NCI-H345 (cell line): ENCODE measurements around the gene IKZF3.
"Not testable (repeated sequence)": the region's sequence is repeated elsewhere in the genome, so short reads cannot be mapped to it uniquely, and the experiment has no call there.

Source experiments
- DNase-seq: peaks from one replicate; lab custom pipeline; 2025; lab: John Stamatoyannopoulos, UW

The IKZF3 gene

DNA sequence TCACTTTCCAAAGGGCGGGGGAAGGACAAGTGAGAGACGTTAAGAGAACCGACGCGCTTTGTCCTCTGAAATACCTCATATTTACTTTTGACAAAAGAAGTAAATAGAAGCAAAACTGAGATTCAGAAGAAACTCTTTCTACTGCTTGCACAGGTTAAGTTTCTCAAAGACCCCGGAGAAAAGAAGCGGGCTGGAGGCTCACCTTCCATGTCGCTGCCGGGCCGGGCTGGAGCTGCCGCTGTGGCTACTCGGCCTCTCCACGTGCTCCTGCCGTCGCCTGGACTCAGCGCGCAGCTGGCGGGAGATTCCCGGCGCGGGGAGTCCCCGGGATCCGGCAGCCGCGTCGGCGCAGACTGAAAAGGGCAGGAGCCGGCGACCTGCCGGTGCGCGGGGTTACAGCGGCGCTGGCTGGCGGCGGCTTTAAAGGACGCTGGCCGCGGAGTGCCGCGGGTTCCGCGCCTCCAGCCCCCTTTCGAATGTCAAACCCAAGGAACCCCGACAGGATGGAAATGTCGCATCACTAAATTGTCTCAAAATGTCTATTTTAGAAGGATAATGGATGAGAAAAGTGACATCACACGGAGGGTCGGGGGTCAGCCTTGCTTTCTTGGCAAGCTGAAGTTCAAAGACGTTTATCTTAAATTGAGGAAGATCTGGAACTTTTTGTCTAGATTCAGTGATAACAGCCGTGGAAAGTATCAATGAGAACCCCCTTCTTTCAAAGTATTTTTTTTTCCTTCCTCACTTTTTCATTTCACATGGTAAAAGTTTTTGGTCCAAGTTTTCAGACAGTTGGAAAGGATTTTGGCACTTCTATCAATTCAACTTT is at the start of gene IKZF3:
Gene IKZF3, minus strand, starts transcription at position 395 of the 829 bp plus-strand sequence. Its CDS starts 186 bp downstream, at position 209.
- peak; percentile 57 for DNase-seq

DNA sequence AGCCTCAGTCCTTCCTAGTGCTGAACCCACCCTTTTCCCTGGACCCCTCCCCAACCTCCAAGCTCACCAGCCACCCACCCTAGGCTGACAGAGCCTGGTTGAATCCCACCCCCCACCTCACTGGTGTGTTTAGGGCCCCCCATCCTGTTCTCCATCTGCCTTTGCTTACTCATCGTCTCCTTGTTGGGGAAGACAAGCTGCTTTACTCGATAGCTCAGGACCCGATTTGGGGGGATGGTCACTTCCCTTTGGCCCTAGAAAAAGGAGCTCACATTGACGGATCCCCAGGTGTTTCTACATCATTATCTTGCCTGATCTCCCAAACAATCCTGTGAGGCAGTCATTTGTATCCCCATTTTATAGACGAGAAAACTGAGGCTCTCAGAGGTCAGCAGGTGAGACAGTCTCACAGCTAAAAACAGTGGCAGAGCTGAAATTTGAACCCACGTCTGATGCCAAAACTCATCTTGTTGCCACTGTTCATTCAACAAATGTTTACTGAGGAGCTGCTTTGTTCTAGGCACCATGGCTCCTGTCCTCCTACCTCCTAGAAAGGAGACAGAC is 44.8 kb upstream of the IKZF3 start:
- DNase-seq, result no peak

DNA sequence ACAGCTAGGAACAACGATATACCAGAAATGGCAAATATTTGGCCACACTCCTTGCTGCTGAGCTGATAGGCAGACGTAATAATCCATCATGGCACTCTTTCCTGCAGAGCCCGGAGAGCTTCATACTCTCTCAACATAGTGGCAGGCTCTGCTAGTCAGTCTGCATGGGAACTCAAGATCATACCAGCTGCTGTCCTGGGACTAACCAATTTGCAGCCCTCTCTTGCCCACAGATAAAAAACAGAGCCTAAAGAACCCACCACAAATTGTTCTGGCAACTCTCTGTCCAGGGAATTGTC is 40.8 kb upstream of the IKZF3 start:
- DNase-seq, result no peak

DNA sequence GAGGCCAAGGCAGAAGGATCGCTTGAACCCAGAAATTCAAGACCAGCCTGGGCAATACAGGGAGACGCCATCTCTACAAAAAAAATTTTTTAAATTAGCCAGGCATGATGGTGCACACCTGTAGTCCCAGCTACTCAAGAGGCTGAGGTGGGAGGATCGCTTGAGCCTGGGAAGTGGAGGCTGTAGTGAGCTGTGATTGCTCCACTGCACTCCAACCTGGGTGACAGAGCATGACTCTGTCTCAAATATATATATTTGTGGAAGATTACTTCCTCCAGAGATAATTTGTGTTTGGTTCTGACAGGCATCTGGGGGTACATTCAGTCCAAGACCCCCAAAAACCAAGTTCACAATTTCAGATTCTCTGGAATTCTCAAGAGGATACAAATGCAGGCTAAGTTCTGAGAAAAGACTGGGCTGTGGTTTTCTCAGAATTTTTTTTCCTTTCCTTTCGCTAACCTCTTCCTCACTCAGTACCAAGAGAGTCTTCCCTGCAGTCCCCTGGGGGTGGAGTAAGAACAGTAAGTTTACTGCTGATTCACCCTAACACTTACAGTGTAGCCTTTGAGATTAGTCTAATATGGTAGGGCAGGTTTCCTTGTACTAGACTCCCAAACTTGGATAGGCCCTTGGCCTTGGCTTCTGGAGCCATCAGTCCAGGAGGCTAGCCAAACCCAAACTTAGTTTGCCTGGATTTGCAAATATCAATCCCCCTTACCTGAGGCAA is 39.2 kb upstream of the IKZF3 start:
- no peak for DNase-seq

DNA sequence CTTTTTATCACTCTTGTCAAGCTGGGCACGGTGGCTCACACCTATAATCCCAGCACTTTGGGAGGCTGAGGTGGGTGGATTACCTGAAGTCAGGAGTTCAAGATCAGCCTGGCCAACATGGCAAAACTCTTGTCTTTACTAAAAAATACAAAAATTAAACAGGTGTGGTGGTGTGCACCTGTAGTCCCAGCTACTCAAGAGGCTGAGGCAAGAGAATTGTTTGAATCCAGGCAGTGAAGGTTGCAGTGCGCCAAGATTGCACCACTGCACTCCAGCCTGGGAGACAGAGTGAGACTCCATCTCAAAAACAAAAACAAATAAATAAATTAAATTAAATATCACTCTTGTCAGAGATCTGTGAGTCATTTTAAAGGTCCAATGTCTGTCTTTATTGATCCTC is 37.9 kb upstream of the IKZF3 start:
- DNase-seq, result not testable (repeated sequence)

DNA sequence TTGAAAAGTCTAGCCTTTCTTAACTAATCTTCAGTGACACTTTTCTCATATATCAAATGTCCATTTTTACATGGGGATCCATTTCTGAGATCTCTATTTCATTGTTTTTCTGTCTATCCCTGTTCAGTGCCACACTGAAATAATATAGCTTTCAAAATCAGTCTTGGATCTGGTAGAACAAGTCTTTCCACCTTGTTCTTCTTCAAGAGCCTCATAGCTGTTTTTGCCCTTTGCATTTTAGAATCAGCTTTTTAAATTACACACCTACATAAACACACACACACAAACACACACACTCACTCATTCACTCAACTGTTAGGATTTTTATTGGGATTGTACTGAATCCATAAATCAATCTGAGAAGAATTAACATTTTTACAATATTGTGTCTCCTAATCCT is 35.1 kb upstream of the IKZF3 start:
- no peak for DNase-seq

DNA sequence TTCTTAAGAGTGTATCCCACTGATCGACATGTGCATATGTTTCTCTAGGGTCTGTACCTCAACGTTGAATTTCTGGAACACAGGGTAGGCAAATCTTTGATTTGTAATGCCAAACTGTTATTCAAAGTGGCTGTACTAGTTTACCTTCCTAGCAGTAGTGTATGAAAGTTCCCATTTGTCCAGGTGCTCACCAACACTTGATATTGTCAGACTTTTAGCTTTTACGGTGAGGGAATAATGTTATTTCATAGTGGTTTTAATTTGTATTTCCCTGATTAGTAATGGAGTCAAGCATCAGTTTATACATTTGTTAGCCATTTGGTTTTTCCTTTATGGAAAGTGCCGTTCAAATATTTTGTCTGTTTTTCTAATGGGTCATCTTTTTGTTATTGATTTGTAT is 34.0 kb upstream of the IKZF3 start:
- no peak for DNase-seq

DNA sequence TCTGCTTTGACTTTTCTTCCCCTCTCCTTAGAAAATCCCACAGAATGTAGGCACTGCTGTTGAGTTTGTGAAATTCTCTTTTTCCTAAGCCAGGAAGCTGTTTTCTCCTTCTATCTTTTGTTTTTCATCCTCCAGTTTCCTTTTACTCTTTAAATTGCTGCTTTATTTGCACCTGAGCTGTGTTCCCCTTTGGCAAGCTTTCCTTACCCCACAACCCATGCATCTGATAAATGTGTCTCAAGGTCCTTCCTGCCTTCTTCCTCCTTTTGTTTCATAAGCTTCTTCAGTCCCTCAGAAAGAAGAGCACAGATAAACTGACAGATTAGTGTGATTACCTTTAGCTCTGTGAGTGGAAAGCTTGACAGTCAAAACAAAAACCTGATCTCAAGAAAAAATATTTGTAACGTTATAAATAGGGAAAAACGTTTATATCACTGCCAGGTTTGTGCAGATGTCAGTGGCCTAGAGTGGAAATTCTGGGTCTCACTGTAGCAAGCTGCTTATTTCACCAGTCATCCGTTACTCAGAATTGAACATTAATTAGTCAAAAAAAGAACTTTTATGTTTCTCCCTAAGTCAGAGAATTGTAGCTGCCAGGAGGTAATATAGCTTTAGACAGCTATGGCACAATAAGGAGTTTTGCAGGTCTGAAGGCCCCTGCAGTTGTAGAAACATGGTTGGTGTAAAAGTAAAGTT is 30.7 kb upstream of the IKZF3 start:
- DNase-seq, result no peak

DNA sequence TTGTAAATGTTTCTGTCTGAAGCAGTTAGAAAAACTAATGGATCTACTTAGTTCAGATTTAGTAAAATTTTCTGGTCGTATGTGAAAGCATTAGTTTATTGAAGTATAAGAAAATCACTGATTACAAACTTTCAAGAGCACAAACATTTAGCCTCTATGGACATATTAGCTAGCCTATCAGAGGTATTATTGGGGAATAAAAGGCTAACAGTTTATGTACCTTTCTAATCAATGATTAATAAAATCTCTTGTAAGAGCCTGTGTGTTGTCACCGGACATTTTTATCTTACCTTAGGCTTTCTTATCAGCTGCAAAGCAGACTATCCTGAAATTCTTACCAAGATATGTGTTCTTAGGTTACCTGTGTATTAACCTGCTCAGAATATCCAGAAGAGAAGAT is 25.1 kb upstream of the IKZF3 start:
- no peak for DNase-seq

DNA sequence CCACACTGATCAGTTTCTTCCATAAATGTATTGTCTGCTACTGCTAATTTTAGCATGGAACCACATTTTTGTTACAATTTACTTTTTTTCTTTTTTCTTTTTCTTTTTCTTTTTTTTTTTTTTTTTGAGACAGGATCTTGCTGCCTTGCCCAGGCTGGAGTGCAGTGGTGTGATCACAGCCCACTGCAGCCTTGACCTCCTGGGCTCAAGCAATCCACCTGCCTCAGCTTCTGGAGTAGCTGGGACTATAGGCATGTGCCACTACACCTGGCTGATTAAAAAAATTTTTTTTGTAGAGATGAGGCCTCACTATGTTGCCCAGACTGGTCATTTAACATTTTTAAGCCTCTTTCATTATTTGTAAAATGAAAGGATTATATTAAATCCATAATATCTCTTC is 23.0 kb upstream of the IKZF3 start:
- no peak for DNase-seq

DNA sequence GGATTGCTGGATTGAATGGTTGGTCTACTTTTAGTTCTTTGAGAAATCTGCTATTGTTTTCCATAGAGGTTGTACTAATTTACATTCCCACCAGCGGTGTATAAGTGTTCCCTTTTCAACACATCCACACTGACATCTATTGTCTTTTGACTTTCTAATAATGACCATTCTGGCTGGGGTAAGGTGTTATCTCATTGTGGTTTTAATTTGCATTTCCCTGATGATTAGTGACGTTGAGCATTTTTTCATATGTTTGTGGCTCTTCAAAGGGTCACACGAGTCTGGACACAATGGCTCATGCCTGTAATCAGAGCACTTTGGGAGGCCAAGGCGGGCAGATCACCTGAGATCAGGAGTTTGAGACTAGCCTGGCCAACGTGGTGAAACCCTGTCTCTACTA is 22.0 kb upstream of the IKZF3 start:
- not testable (repeated sequence) for DNase-seq

DNA sequence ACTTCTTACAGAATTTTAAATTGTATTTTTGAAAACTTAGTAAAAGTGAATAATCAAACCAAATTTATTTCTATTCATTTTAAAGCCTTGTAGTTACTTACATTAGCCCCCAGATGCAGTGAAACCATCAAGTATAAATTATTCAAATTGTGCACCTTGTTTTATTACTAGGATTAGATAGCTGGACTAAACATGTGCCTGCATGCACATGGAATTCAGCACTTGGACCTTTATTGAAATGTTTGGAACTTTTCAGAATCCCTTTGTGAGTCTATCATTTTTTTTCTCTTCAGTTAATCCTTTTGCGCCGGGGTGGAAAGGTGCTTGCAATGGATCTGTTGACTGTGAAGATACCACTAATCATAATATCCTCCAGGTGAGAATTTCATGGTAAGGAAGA is 8.6 kb upstream of the IKZF3 start:
- DNase-seq, result no peak

DNA sequence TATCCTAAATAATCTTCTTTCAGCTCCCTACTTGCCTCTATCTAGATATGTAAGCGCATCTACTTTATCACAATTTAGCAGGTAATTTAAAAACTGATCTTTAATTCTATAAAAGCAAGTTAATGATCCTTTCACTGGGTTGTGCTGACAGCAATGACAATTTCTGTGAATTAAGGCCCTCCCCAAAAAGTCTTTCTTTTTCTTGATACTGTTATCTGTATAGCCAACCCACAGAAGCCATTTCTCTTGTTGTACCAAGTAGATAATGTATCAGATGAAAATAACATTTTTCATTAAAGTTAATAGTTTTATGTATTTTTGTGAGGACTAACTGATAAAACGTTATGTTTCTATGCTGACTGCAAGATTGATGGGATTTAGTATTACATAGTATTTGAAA is 7.7 kb upstream of the IKZF3 start:
- DNase-seq, result no peak

DNA sequence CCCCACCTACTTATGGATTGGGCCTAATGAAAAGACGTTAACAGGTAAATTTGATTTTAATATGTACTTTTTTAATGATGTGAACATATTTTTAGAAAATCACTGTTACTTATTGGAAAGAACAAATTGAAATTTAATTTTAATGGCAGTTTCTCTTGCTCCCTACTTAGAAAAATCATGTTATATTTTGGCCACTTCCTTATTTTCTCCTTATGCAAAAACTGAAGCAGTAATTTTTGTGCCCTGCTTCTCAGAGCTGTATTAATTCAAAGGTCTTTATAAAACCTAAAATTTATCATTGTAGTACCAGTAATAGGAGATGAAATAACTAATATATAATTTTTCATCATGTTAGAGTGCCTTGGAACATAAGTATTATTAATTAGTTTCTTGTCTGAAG is 6.7 kb upstream of the IKZF3 start:
- no peak for DNase-seq

DNA sequence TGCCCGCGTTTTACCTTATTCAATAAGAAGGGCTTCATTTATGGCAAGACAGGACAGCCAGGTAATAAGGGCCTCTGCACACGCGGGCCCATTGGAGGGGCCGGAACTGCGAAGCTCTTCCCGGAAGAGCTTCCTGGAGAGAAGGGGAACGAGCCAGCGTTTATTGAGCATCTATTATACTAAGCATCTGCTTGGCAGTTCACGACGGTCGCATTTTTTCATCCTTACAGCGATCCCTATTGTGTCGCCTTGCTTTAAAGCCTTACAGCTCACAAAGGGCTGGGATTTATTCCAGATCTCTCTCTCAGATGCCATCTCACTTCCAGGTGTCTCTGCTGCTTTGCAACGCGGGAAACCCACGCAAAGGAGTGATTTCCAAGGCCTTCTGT is 4.4 kb upstream of the IKZF3 start:
- no peak for DNase-seq

DNA sequence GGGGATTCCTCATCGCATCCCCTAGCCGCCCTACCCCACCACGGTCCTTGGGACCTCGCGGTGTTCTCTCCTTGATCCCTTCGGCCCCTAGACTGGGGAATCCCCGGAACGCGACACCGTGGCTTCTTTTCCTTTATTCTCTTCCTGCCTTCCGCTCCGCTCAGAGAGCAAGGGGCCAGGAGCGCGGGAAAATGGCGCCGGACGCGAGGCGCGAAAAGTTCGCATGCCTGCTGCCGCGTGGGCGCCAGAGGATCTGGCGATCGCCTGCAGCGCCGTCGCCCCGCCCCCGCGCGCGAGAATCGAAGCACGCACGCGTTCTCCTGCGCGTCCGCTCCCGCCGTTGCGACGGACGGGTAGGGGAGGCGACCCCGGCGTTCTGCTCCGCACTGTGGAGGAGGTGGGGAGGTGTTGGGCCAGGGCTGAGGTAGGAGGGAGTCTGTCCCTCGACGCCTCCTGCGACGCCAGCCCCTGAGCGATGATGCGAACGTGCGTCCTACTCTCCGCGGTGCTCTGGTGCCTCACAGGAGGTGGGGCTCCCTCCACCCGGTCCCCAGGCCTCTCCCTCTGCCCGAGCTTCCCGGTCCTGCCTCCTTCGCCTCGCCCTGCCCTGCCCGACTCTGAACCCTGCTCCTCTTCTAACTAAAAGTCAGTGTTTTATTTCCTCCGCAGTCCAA is 3.9 kb upstream of the IKZF3 start, which contains the start of gene ZPBP2:
Gene ZPBP2, plus strand, starts transcription at position 323 of the 674 bp plus-strand sequence. Its CDS starts 153 bp downstream, at position 476.
- DNase-seq, result no peak

DNA sequence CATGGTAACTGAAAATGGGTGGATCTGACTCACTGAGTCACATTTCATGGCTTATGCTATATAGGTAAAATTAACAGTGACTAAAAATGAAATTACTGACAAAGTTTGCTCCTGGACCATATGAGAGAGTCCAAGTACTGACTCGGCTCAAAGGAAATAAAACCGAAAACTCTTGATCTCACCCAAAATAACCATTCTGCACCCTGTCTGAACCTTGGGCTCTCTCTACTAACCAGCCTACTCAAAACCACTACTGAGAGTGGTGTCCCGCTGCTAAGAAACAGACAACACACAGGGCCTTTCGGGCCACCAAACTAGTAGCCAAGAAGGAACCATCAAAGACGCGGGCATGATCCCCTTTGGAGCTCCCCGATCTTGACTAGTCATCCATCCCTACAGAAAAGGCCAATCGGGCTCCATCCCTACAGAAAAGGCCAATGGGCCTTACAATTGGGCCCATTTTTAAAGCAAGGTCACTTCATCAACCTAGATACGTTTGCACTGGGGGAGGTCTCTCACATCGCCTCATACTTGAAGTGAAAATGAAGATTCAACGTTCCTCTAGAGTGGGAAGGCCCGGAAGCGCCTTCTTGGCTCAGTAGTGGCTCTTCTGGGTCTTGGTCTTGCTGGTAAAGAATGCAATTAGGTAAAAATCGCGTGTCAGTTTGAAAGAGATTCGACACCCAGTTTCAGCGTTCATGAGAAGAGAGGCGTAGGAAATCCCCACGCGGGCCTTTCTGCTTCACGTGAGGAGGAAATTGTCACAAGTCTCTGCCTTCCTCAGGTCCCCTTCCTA is 3.2 kb upstream of the IKZF3 start:
- DNase-seq, result no peak

DNA sequence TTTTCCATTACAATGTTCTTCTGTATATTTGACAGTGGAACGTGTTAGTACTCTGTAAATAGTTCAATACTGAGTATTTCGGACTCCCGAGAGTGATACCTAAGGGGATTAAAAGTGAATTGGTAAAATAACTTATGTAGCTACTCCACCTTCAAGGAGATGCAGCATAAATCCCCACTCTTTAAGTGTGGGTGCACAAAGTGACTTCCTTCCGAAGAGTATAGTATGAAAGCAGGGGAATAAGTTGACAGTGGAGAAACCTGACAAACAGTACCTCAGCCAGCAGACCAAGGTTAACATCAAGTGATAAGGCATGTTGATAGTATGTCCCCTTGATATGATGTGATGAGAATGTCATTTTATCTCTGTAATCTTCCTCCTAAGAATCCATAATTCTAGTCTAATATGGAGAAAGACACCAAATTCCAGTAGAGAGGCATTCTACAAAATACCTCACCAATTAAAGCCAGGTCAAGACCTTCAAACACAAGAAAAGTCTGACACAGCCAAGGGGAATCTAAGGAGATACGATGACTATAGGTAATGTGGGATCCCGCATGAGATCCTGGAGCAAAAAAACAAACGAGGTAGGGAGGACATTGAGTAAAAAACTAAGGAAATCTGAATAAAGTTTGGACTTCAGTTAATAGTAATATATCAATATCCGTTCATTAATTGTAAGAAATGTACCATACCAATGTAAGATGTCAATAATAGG is 2.1 kb upstream of the IKZF3 start:
- no peak for DNase-seq

DNA sequence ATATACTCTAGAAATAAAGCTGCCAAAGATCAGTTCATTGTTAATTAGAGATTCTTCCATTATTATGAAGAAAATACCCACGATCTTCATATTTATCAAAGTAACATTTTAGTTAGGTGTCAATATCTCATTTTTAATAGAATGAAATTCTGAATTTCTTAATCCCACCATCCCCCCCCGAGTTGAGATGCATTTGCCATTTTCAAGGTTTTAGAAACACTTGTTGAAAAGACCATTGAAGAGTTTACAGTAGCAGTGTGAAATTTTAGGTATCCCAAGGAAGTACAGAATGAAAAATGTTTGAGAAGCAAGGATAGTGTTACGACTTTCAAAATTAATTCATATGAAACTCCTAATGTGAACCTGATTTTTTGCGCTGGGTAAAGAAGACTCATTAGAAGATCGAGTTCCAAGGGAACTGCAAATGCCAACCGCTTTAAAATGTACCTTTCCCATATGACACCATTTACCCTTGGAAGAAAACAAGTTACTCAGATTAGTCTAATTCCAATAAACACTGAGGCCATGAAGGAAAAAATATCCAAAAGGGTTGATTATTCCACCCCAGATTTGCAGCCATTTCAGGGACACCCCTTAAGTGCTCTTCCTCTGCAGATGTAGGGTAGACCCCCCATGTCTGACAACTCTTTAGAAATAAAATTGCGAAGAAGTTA is 731 bp downstream of the IKZF3 start:
- DNase-seq, result no peak

DNA sequence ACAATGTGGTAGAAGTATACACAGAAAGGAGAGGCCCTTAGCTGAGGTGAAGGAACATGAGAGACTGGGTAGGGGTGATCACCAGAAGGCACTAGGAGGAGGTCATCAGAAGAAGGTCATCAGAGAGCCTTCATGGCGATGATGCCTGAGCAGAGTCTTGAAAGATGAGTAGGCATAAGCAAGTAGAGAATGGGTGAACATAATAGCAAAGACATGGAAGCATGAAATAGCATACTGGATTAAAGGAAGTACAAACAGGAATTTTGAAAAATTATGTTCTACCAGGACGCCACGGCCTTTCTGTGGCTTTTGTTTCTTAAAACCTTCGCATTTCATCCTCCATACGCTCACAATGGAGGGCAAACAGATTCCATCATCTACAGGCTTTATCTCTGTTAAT is 2.9 kb downstream of the IKZF3 start:
- DNase-seq, result no peak
